ENCODE data around the gene ADRM1. TPM values are rescaled to one million over a fixed set of nuclear protein-coding genes. Genes with fewer than 3 reads are reported as not detected.
A peak's percentile ranks its signal among the peaks of the same experiment; 100 is the strongest.

ADRM1 gene
- total and polyA plus RNA-seq, 7 donors, result 61.3 to 130 (median 102) TPM

DNA sequence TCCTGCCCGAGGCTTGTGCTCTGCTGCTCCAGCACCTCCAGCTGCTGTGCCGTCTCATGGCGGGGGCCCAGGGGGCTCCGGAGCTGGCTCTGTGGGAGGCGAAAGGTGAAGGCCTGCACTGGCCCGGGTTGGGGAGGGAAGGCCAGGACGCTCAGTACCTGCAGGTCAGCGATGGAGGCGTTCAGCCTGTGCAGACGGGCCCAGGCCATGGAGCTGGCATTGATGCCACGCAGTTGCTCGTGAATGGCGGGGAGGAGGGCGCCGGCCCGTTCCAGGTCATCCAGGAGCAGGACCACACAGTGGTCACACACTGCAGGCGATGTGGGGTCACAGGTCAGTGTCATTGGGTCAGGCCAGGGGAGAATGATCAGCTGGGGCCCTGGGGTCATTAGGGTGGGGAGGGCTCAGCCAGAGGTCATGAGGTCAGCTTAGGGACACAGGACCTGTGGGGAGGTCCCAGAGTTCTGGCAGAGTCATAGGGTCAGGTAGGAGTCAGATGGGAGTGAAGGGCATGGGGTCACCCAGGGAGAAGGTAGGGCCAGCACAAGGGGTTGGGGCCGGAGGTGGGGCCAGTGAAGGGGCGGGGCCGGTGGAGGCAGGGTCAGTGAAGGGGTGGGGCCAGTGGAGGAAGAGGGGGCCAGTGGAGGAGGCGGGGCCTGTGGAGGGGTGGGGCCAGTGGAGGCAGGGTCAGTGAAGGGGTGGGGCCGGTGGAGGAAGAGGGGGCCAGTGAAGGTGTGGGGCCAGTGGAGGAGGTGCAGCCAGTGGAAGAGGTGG is 18.0 kb downstream of the ADRM1 start:
- H3K9me3 ChIP-seq, result no peaks in the 10 kb centered on the region
- H3K27me3 ChIP-seq, result no peaks in the 10 kb centered on the region
- H3K36me3 ChIP-seq, result peaks cover 61 to 89% (median 76%) of the 10 kb centered on the region in 4 donors
- 87 to 94% methylated on average over 22 of the region's 22 CpGs for WGBS, 2 donors
- no peak overlapping the region for H3K4me3 ChIP-seq
- H3K27ac ChIP-seq, result peak overlapping the region; percentile 1 to 71 (median 62)
- TF ChIP-seq EP300 (IDR thresholded peaks at IDR 0.05), result no peak
- no peak for TF ChIP-seq POLR2AphosphoS5 (IDR thresholded peaks at IDR 0.05)
- TF ChIP-seq, protein P1, sequence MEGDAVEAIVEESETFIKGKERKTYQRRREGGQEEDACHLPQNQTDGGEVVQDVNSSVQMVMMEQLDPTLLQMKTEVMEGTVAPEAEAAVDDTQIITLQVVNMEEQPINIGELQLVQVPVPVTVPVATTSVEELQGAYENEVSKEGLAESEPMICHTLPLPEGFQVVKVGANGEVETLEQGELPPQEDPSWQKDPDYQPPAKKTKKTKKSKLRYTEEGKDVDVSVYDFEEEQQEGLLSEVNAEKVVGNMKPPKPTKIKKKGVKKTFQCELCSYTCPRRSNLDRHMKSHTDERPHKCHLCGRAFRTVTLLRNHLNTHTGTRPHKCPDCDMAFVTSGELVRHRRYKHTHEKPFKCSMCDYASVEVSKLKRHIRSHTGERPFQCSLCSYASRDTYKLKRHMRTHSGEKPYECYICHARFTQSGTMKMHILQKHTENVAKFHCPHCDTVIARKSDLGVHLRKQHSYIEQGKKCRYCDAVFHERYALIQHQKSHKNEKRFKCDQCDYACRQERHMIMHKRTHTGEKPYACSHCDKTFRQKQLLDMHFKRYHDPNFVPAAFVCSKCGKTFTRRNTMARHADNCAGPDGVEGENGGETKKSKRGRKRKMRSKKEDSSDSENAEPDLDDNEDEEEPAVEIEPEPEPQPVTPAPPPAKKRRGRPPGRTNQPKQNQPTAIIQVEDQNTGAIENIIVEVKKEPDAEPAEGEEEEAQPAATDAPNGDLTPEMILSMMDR (IDR thresholded peaks at IDR 0.05), result no peak
- no peak for TF ChIP-seq POLR2A (IDR thresholded peaks at IDR 0.05)
- no peak for DNase-seq
- H3K4me1 ChIP-seq, result no peaks in the 10 kb centered on the region
- intact Hi-C loops (cut with DNase I), result no loop called here

DNA sequence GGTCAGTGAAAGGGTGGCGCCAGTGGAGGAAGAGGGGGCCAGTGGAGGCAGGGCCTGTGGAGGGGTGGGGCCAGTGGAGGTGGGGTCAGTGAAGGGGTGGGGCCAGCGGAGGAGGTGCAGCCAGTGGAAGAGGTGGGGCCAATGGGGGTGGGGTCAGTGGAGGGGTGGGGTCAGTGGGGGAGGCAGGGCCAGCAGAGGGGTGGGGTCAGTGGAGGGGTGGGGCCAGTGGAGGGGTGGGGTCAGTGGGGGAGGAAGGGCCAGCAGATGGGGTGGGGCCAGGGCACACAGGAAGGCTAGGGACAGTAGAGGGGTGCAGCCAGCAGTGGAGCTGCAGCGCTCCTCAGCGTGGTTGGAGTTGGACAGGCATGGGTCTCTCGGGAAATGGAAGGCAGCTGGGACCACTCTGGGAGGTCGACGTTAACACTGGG is 18.7 kb downstream of the ADRM1 start:
- 88 to 93% methylated on average over 7 of the region's 7 CpGs for WGBS, 2 donors
- intact Hi-C loops (cut with DNase I), result no loop called here
- Histone ChIP-seq H3K4me3 (no peak overlapping the region), H3K27me3 (no peaks in the 10 kb centered on the region), H3K4me1 (no peaks in the 10 kb centered on the region), H3K9me3 (no peaks in the 10 kb centered on the region), H3K27ac (peak overlapping the region; percentile 39 to 52 (median 45)), H3K36me3 (peaks cover 60 to 89% (median 73%) of the 10 kb centered on the region in 4 donors)
- no peak for DNase-seq
- TF ChIP-seq, protein P1 (IDR thresholded peaks at IDR 0.05), result no peak
- no peak for TF ChIP-seq EP300 (IDR thresholded peaks at IDR 0.05)
- TF ChIP-seq POLR2AphosphoS5 (IDR thresholded peaks at IDR 0.05), result no peak
- TF ChIP-seq POLR2A (IDR thresholded peaks at IDR 0.05), result no peak

DNA sequence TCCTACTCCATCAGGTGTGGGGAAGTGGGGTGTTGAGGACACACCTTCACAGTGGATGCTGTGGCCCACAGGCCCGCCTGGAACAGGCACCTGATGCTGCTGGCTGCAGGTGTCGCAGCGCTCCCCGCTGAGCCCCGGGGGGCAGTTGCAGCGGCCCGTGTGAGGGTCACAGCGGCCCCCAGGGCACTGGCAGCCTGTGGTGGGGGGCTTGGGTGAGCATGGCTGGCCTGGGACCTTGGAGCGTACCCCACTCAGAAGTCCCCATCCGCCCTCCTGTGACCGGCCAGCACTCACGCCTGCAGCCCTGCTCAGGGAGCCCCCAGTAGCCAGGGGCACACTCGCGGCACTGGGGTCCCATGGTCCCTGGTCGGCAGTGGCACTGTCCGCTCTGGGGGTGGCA is 19.2 kb downstream of the ADRM1 start:
- Histone ChIP-seq H3K27me3 (no peaks in the 10 kb centered on the region), H3K36me3 (peaks cover 60 to 89% (median 73%) of the 10 kb centered on the region in 4 donors), H3K9me3 (no peaks in the 10 kb centered on the region), H3K4me3 (no peak overlapping the region), H3K4me1 (no peaks in the 10 kb centered on the region), H3K27ac (peak overlapping the region; percentile 39 to 52 (median 45))
- 96% methylated on average over 16 of the region's 16 CpGs for WGBS, 2 donors
- no peak for DNase-seq
- TF ChIP-seq, protein P1 (IDR thresholded peaks at IDR 0.05), result no peak
- no peak for TF ChIP-seq POLR2A (IDR thresholded peaks at IDR 0.05)
- no peak for TF ChIP-seq POLR2AphosphoS5 (IDR thresholded peaks at IDR 0.05)
- no peak for TF ChIP-seq EP300 (IDR thresholded peaks at IDR 0.05)
- intact Hi-C loops (cut with DNase I), result no loop called here

DNA sequence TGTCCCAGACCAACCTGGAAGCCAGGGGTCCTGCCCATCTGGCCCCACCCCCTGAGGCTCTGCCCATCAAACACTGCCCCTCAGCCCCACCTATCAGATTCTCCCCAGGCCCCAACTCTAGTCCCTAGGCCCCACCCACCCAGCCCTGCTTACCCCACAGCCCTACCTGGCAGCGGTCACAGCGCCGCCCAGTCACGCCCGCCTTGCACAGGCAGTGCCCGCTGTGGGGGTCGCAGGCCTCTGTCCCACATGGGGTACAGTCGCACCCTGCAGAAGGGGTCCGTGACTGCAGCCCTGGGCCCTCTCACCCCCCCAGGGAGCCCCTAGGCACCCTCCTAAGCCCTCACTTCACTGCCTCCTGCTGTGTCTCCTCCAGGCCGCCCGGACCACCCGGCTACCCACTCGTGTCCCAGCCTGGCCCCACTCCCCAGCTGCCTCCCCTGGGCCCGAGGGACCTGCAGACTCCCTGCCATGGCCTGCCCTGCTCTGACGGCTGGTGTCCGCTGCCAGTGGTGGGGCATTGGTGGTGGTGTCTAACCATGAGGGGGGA is 19.8 kb downstream of the ADRM1 start:
- Histone ChIP-seq H3K27me3 (no peaks in the 10 kb centered on the region), H3K36me3 (peaks cover 60 to 89% (median 73%) of the 10 kb centered on the region in 4 donors), H3K27ac (peak overlapping the region in 2 of 4 donors; percentile 39 to 42), H3K4me3 (no peak overlapping the region), H3K9me3 (no peaks in the 10 kb centered on the region), H3K4me1 (no peaks in the 10 kb centered on the region)
- TF ChIP-seq EP300 (IDR thresholded peaks at IDR 0.05) (no peak), POLR2A (IDR thresholded peaks at IDR 0.05) (no peak), POLR2AphosphoS5 (IDR thresholded peaks at IDR 0.05) (no peak)
- TF ChIP-seq, protein P1 (IDR thresholded peaks at IDR 0.05), result no peak
- intact Hi-C loops (cut with DNase I), result no loop called here
- 82 to 93% methylated on average over 16 of the region's 16 CpGs for WGBS, 2 donors
- DNase-seq, result no peak

Measured in sigmoid colon (tissue), 7 donors.